Neural cell (in vitro differentiated cells): ENCODE data around the gene SHROOM2. TPM values are rescaled to one million over a fixed set of nuclear protein-coding genes. Genes with fewer than 3 reads are reported as not detected.

Experiments used
- H2AFZ ChIP-seq: fragments of 200-600, 300-800 bp; sonication (generic), shearing (Covaris generic); 2 replicates; pipeline ENCODE4 v1.6.0; 2014; ENCODE audit warnings: low read depth, mild to moderate bottlenecking, antibody characterized with exemption, low read length, moderate library complexity
- H3F3A ChIP-seq: fragments of 200-600 bp; shearing (Covaris generic); 2 replicates; pipeline ENCODE4 v1.6.1; 2016; ENCODE audit warnings: mild to moderate bottlenecking, moderate library complexity, mixed read lengths, antibody characterized with exemption, low read length; ENCODE audit not compliant: insufficient read depth, poor library complexity, severe bottlenecking
- H3K27ac ChIP-seq: fragments of 200-600, 300-800 bp; sonication (generic), shearing (Covaris generic); 2 replicates; pipeline ENCODE4 v1.5.1; 2014; ENCODE audit warnings: mild to moderate bottlenecking, low read length, moderate library complexity
- H3K27me3 ChIP-seq: fragments of 300-800, 200-600 bp; sonication (generic), shearing (Covaris generic); 2 replicates; pipeline ENCODE4 v1.6.0; 2014; ENCODE audit warnings: mild to moderate bottlenecking, low read depth, low read length, moderate library complexity; ENCODE audit not compliant: insufficient read depth
- H3K36me3 ChIP-seq: fragments of 300-800, 200-600 bp; sonication (generic), shearing (Covaris generic); 2 replicates; pipeline ENCODE4 v1.5.1; 2014; ENCODE audit warnings: mild to moderate bottlenecking, antibody characterized with exemption, low read length, moderate library complexity; ENCODE audit not compliant: insufficient read depth
- H3K4me2 ChIP-seq: fragments of 300-800, 200-600 bp; sonication (generic), shearing (Covaris generic); 2 replicates; pipeline ENCODE4 v1.6.0; 2014; ENCODE audit warnings: mild to moderate bottlenecking, low read length
- H3K4me3 ChIP-seq: fragments of 300-800, 200-600 bp; sonication (generic), shearing (Covaris generic); 2 replicates; pipeline ENCODE4 v1.5.1; 2014; ENCODE audit warnings: mild to moderate bottlenecking, low read length, moderate library complexity
- H3K79me2 ChIP-seq: fragments of 200-600 bp; shearing (Covaris generic); replicated peaks from 2 replicates; pipeline ENCODE4 v1.6.0; 2014; ENCODE audit warnings: mild to moderate bottlenecking, low read length, moderate library complexity; ENCODE audit not compliant: insufficient read depth
- H3K9ac ChIP-seq: fragments of 300-800, 200-600 bp; sonication (generic), shearing (Covaris generic); 2 replicates; pipeline ENCODE4 v1.6.1; 2016; ENCODE audit warnings: mild to moderate bottlenecking, low read length, mixed read lengths
- H3K9me2 ChIP-seq: fragments of 200-600 bp; shearing (Covaris generic); 2 replicates; pipeline ENCODE4 v1.6.1; 2016; ENCODE audit warnings: mild to moderate bottlenecking, low read length, mixed read lengths; ENCODE audit not compliant: insufficient read depth
- H3K9me3 ChIP-seq: fragments of 200-600, 300-800 bp; sonication (generic), shearing (Covaris generic); 2 replicates; pipeline ENCODE4 v1.6.1; 2016; ENCODE audit warnings: mild to moderate bottlenecking, mixed run types, low read length, moderate library complexity, mixed read lengths
- H4K20me1 ChIP-seq: fragments of 200-600 bp; shearing (Covaris generic); 2 replicates; pipeline ENCODE4 v1.6.1; 2016; ENCODE audit warnings: mild to moderate bottlenecking, mixed run types; ENCODE audit not compliant: insufficient read depth
- EP300 ChIP-seq: fragments of 450-650 bp; conservative IDR thresholded peaks from 2 replicates; pipeline ENCODE4 v1.6.1; 2014; ENCODE audit warnings: antibody characterized with exemption, mild to moderate bottlenecking, moderate library complexity; ENCODE audit not compliant: poor library complexity, severe bottlenecking
- EZH2 ChIP-seq: fragments of 200-600, 300-800 bp; shearing (Covaris generic), sonication (generic); IDR thresholded peaks from 2 replicates; pipeline ENCODE4 v1.6.1; 2014; ENCODE audit warnings: antibody characterized with exemption, low read length, borderline replicate concordance, mild to moderate bottlenecking; ENCODE audit not compliant: insufficient read depth, poor library complexity, severe bottlenecking
- MXI1 ChIP-seq: fragments of 450-650 bp; conservative IDR thresholded peaks from 2 replicates; pipeline ENCODE4 v1.6.1; 2014; ENCODE audit warnings: antibody characterized with exemption, mild to moderate bottlenecking; ENCODE audit not compliant: poor library complexity, severe bottlenecking
- POLR2AphosphoS5 ChIP-seq: IDR thresholded peaks from 2 replicates; pipeline ENCODE4 v1.6.1; 2012
- RAD21 ChIP-seq: fragments of 450-650 bp; conservative IDR thresholded peaks from 2 replicates; pipeline ENCODE4 v1.6.1; 2014; ENCODE audit warnings: antibody characterized with exemption, mild to moderate bottlenecking, moderate library complexity
- SMC3 ChIP-seq: fragments of 450-650 bp; conservative IDR thresholded peaks from 2 replicates; pipeline ENCODE4 v1.6.1; 2014; ENCODE audit warnings: antibody characterized with exemption, mild to moderate bottlenecking, moderate library complexity; ENCODE audit not compliant: poor library complexity
- TAF1 ChIP-seq: IDR thresholded peaks from 2 replicates; pipeline ENCODE4 v1.6.1; 2012; ENCODE audit warnings: low read depth
- polyA plus RNA-seq: library from polyadenylated mRNA; depleted of rRNA; stranded (reverse); fragments of >200 nt; gene quantifications from 2 replicates; pipeline ENCODE4 v1.2.3, GENCODE V29; 2014
- TF ChIP-seq, protein P1 (sequence below): fragments of 450-650 bp; IDR thresholded peaks from 2 replicates; pipeline ENCODE4 v1.5.1; 2014; ENCODE audit warnings: antibody characterized with exemption, mild to moderate bottlenecking, moderate library complexity; ENCODE audit not compliant: poor library complexity, severe bottlenecking
- TF ChIP-seq, protein P2 (sequence below): IDR thresholded peaks from 2 replicates; pipeline ENCODE4 v1.6.1; 2012; ENCODE audit warnings: borderline replicate concordance

The SHROOM2 gene
- polyA plus RNA-seq, 1 donor from 2014 or later = 9.2 TPM

DNA sequence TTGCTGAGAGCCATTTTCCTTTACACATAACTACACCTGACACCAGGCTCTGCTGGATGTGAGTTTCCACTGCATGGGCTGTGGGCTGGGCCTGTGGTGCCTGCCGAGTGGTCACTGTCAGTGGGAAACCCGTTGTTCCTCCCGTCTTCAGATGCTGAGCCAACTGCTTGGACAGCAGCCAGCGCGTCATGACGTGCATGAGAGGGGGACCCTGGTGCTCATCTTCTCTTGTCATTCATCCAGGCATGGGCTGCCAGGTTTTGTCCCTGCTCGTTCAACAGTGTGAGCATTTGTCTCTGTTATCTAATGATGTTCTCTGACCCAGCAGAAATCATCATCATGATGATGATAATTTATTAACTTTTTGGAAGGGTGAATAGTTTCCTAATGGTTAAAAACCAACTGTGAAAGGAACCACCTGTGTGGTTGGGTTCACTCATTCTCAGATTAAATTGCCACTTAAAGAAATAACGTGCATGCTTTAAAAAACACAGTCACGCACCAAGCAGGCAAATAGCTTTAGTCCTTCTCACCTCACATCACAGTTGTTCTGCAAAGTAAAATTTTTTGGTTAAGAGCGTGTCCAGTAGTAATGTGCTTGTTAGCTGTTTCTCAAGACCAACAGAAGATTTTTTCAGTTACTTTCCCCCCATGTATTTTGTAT is 161.0 kb downstream of the SHROOM2 start:
- no peaks in the 10 kb centered on the region for H4K20me1 ChIP-seq
- H3K79me2 ChIP-seq = no peaks in the 10 kb centered on the region
- H3K4me3 ChIP-seq = no peak overlapping the region
- TF ChIP-seq TAF1 (no peak), EZH2 (no peak), MXI1 (no peak), POLR2AphosphoS5 (no peak), RAD21 (no peak), EP300 (no peak)
- TF ChIP-seq, protein P1, sequence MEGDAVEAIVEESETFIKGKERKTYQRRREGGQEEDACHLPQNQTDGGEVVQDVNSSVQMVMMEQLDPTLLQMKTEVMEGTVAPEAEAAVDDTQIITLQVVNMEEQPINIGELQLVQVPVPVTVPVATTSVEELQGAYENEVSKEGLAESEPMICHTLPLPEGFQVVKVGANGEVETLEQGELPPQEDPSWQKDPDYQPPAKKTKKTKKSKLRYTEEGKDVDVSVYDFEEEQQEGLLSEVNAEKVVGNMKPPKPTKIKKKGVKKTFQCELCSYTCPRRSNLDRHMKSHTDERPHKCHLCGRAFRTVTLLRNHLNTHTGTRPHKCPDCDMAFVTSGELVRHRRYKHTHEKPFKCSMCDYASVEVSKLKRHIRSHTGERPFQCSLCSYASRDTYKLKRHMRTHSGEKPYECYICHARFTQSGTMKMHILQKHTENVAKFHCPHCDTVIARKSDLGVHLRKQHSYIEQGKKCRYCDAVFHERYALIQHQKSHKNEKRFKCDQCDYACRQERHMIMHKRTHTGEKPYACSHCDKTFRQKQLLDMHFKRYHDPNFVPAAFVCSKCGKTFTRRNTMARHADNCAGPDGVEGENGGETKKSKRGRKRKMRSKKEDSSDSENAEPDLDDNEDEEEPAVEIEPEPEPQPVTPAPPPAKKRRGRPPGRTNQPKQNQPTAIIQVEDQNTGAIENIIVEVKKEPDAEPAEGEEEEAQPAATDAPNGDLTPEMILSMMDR = no peak
- TF ChIP-seq, protein P2, sequence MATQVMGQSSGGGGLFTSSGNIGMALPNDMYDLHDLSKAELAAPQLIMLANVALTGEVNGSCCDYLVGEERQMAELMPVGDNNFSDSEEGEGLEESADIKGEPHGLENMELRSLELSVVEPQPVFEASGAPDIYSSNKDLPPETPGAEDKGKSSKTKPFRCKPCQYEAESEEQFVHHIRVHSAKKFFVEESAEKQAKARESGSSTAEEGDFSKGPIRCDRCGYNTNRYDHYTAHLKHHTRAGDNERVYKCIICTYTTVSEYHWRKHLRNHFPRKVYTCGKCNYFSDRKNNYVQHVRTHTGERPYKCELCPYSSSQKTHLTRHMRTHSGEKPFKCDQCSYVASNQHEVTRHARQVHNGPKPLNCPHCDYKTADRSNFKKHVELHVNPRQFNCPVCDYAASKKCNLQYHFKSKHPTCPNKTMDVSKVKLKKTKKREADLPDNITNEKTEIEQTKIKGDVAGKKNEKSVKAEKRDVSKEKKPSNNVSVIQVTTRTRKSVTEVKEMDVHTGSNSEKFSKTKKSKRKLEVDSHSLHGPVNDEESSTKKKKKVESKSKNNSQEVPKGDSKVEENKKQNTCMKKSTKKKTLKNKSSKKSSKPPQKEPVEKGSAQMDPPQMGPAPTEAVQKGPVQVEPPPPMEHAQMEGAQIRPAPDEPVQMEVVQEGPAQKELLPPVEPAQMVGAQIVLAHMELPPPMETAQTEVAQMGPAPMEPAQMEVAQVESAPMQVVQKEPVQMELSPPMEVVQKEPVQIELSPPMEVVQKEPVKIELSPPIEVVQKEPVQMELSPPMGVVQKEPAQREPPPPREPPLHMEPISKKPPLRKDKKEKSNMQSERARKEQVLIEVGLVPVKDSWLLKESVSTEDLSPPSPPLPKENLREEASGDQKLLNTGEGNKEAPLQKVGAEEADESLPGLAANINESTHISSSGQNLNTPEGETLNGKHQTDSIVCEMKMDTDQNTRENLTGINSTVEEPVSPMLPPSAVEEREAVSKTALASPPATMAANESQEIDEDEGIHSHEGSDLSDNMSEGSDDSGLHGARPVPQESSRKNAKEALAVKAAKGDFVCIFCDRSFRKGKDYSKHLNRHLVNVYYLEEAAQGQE = no peak
- no peaks in the 10 kb centered on the region for H3K27me3 ChIP-seq
- no peak overlapping the region for H3K27ac ChIP-seq
- H3F3A ChIP-seq = no peaks in the 10 kb centered on the region
- no peaks in the 10 kb centered on the region for H3K9me3 ChIP-seq
- no peaks in the 10 kb centered on the region for H3K9me2 ChIP-seq
- H2AFZ ChIP-seq = no peak overlapping the region
- H3K4me2 ChIP-seq = no peak overlapping the region
- no peaks in the 10 kb centered on the region for H3K36me3 ChIP-seq
- no peak overlapping the region for H3K9ac ChIP-seq

DNA sequence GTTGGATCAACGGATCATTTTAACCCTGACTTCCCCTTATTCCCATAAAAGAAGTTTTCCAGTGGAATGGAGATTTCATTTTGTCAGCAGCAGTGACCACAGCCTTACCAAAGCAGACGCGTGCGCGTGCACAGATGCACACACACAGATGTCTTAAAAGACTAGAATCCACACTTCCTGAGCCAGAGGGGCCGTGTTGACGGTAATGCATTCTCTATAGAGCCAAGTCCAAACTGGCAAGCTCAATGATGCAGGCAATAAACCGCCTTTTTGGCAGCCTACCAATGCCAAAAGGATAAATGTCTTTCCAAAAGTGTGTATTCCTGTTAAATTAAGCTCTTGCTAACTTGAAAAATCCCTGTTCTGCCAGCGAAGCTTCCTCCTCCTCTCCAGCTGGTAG is 162.2 kb downstream of the SHROOM2 start:
- Histone ChIP-seq H3K27me3 (no peaks in the 10 kb centered on the region), H3K4me3 (no peak overlapping the region)

More for the DNA sequence above, 162.2 kb downstream of the SHROOM2 start:
- Histone ChIP-seq H3K27ac (no peak overlapping the region), H3F3A (no peaks in the 10 kb centered on the region), H3K9ac (no peak overlapping the region), H3K9me2 (no peaks in the 10 kb centered on the region), H4K20me1 (no peaks in the 10 kb centered on the region), H2AFZ (no peak overlapping the region), H3K4me2 (no peak overlapping the region), H3K79me2 (no peaks in the 10 kb centered on the region), H3K9me3 (no peaks in the 10 kb centered on the region), H3K36me3 (no peaks in the 10 kb centered on the region)
- TF ChIP-seq EZH2 (no peak), SMC3 (no peak), EP300 (no peak), POLR2AphosphoS5 (no peak)
- TF ChIP-seq, protein P2 = no peak
- TF ChIP-seq, protein P1 = no peak
